ENCODE results near the gene HTATIP2. TPM values are rescaled to one million over a fixed set of nuclear protein-coding genes. Genes with fewer than 3 reads are reported as not detected.

The HTATIP2 gene
- polyA plus RNA-seq, 3 donors = 31.5 to 108 (median 102) TPM

- TF ChIP-seq CTCF (IDR thresholded peaks at IDR 0.05) = no peak
- H3K36me3 Mint-ChIP-seq = peaks cover 56% of the 10 kb centered on the region in 2 donors
- H3K27ac ChIP-seq (ENCODE audit: low read depth in 1 of 2, low read length in 2 of 2) = no peak overlapping the region
- no peak overlapping the region for H3K27ac Mint-ChIP-seq
- WGBS (ENCODE audit: insufficient coverage) = no CpG with 5 or more reads among the region's 3 CpGs
- H2AFZ ChIP-seq (ENCODE audit: insufficient read depth, low read depth, low read length, poor library complexity, severe bottlenecking) = no peak overlapping the region
- H3K27me3 Mint-ChIP-seq (ENCODE audit: low read depth in 3 of 3) = no peaks in the 10 kb centered on the region
- intact Hi-C loops (cut with micrococcal nuclease) = no loop called here
- no peak overlapping the region for H3K9ac ChIP-seq (ENCODE audit: insufficient read depth, low read length, poor library complexity, severe bottlenecking)
- peaks cover 0 to under 1% (median 0%) of the 10 kb centered on the region in 7 donors for H3K9me3 Mint-ChIP-seq
- H3K4me2 ChIP-seq (replicated peaks; ENCODE audit: extremely low read depth, low read length, poor library complexity, severe bottlenecking) = no peak overlapping the region
- DNase-seq = no peak
- no peak overlapping the region for H3K4me3 ChIP-seq (replicated peaks in 1 of 3; ENCODE audit: low read depth in 2 of 3, low read length in 3 of 3)
- H3K79me2 ChIP-seq (ENCODE audit: insufficient read depth, low read length) = no peaks in the 10 kb centered on the region
- peaks cover 4% of the 10 kb centered on the region for H3K4me1 Mint-ChIP-seq
- H3K4me3 Mint-ChIP-seq = no peak overlapping the region
- H3K36me3 ChIP-seq (replicated peaks in 1 of 2; ENCODE audit: control insufficient read depth in 1 of 2, insufficient read depth in 2 of 2, low read length in 2 of 2) = peaks cover 46 to 75% of the 10 kb centered on the region in 2 donors
- H3K27me3 ChIP-seq (ENCODE audit: control insufficient read depth in 2 of 2, insufficient read depth in 2 of 2, low read length in 2 of 2) = no peaks in the 10 kb centered on the region
- no peaks in the 10 kb centered on the region for H3K4me1 ChIP-seq (ENCODE audit: control insufficient read depth in 1 of 2, insufficient read depth in 2 of 2, low read length in 2 of 2)
- H3K9me3 ChIP-seq (replicated peaks in 1 of 2; ENCODE audit: control insufficient read depth in 1 of 2, insufficient read depth in 1 of 2, low read length in 2 of 2) = no peaks in the 10 kb centered on the region
- no peaks in the 10 kb centered on the region for H4K20me1 ChIP-seq (ENCODE audit: insufficient read depth, low read length)
Measured at GRCh38 chr11:20407344-20407743, 43.8 kb downstream of the HTATIP2 start.

- H2AFZ ChIP-seq (ENCODE audit: insufficient read depth, low read depth, low read length, poor library complexity, severe bottlenecking) = no peak overlapping the region
- no peak overlapping the region for H3K27ac ChIP-seq (ENCODE audit: low read depth in 1 of 2, low read length in 2 of 2)
- H3K9me3 ChIP-seq (replicated peaks in 1 of 2; ENCODE audit: control insufficient read depth in 1 of 2, insufficient read depth in 1 of 2, low read length in 2 of 2) = no peaks in the 10 kb centered on the region
- H3K4me3 ChIP-seq (replicated peaks in 1 of 3; ENCODE audit: low read depth in 2 of 3, low read length in 3 of 3) = no peak overlapping the region
- intact Hi-C loops (cut with micrococcal nuclease) = no loop called here
- peaks cover 2 to 78% of the 10 kb centered on the region in 2 donors for H3K36me3 ChIP-seq (replicated peaks in 1 of 2; ENCODE audit: control insufficient read depth in 1 of 2, insufficient read depth in 2 of 2, low read length in 2 of 2)
- Mint-ChIP-seq H3K27me3 (ENCODE audit: low read depth in 3 of 3) (no peaks in the 10 kb centered on the region), H3K4me1 (peaks cover 4% of the 10 kb centered on the region), H3K4me3 (no peak overlapping the region), H3K9me3 (peaks cover 0 to 1% (median 0%) of the 10 kb centered on the region in 7 donors), H3K36me3 (peaks cover 45 to 55% of the 10 kb centered on the region in 2 donors), H3K27ac (no peak overlapping the region)
- H3K4me1 ChIP-seq (ENCODE audit: control insufficient read depth in 1 of 2, insufficient read depth in 2 of 2, low read length in 2 of 2) = no peaks in the 10 kb centered on the region
- no peak for DNase-seq
- TF ChIP-seq CTCF (IDR thresholded peaks at IDR 0.05) = no peak
- H3K27me3 ChIP-seq (ENCODE audit: control insufficient read depth in 2 of 2, insufficient read depth in 2 of 2, low read length in 2 of 2) = no peaks in the 10 kb centered on the region
- no peaks in the 10 kb centered on the region for H3K79me2 ChIP-seq (ENCODE audit: insufficient read depth, low read length)
- no peak overlapping the region for H3K4me2 ChIP-seq (replicated peaks; ENCODE audit: extremely low read depth, low read length, poor library complexity, severe bottlenecking)
- no peaks in the 10 kb centered on the region for H4K20me1 ChIP-seq (ENCODE audit: insufficient read depth, low read length)
- no peak overlapping the region for H3K9ac ChIP-seq (ENCODE audit: insufficient read depth, low read length, poor library complexity, severe bottlenecking)
Measured at GRCh38 chr11:20415432-20415831, 51.9 kb downstream of the HTATIP2 start.

All from CD14-positive monocyte (primary cell).